HG02970 (cell line): Measurements from ENCODE around the gene RNF14.

Experiments used
- ATAC-seq: cut with Tn5 transposase; IDR thresholded peaks from one replicate; pipeline ENCODE4 v1.9.1; 2021; ENCODE audit warnings: mild to moderate bottlenecking, moderate library complexity, moderate number of reproducible peaks; ENCODE audit not compliant: unreplicated experiment, low FRiP score

The RNF14 gene

GRCh38 chr5:141969783-141970771 lies 1.2 kb downstream of the RNF14 start:
- peak; percentile 37 for ATAC-seq

- ATAC-seq = no peak
Measured at GRCh38 chr5:141973871-141974595, 5.1 kb downstream of the RNF14 start.

DNA sequence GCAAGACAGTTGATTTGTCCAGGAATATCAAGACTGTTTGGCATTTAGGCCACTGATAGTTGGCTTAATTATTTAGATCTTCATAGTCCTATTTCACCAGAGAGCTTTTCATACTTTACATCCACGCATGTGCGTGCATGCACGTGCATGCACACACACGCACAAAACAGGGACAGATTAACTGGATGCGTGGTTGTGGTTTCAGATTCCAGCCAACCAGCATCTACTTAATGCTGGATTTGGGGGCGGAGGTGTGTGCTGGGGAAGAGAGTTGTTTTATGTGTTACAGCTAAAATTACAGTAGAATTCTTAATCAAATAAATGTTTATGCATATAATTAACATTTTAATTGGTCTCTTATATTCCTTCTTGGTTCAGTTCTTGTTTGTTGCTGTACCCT lies 7.3 kb downstream of the RNF14 start:
- ATAC-seq = no peak

DNA sequence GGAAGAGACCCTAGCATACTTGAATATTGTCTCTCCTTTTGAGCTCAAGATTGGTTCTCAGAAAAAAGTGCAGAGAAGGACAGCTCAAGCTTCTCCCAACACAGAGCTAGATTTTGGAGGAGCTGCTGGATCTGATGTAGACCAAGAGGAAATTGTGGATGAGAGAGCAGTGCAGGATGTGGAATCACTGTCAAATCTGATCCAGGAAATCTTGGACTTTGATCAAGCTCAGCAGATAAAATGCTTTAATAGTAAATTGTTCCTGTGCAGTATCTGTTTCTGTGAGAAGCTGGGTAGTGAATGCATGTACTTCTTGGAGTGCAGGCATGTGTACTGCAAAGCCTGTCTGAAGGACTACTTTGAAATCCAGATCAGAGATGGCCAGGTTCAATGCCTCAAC lies 9.5 kb downstream of the RNF14 start:
- no peak for ATAC-seq

DNA sequence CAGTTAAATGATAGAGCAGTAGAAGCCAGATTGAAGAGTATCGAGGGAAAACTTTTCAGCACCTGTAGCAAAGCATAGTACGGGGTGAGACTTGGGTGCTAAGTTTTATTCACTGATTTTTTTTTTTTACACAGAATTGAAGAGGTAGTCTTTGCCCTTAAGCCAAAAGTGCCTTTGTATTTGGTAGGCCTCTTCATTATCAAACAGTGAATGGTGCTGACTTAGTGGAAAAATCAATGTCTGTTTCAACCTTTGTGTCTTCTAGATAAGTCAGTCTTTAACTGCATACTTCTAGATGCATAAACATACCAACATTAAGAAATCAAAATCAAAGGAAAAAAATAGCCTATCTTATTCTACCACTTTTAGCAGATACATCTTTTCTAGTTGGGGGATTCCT lies 13.7 kb downstream of the RNF14 start:
- no peak for ATAC-seq

DNA sequence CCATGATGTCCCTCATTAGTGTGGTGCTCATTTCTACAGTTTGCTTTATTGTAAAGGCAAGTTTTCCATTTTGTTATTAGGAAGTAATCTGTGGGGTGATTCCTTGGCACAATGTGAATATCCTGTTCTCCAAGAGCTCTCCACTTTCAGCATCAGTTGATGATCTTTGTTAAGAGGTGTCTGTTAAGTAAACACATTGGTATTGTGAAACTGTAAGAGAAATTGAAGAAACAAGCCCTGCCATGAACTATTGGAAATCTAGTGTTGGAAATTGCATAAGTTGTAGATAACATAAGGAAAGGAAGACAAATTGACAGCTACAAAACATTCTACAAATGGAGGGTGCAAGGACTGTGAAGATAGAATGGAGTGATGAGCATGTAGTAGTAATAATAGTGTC lies 17.2 kb downstream of the RNF14 start:
- no peak for ATAC-seq

GRCh38 chr5:141989720-141990119 lies 20.8 kb downstream of the RNF14 start:
- no peak for ATAC-seq

DNA sequence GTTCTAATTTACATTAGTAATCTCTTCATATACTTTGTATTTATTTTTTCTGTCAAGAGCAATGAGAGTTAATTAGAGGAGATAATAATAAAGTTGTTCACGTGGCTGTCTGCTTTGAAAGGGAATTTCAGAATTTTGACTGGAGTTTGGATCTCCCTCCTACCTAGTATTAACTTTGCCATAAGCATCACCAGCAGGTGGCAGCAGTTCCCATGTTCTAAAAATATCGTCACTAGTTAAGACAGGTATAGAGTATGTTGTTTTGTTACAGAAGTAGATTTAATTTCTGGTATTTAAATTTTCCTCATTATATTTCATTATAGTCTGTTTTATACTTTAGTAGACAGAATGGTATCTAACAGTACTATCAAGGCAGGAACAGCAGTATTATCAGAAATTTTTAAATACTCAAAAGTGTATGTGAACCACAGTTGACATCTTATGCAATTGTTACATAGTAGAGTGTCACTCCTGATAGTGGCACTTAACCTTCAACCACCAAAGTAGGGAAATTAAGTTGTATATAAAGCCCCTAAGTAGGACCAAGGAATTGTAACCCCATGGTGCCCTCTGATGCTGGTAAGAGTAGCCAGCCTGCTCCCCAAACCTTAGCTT lies 23.6 kb downstream of the RNF14 start:
- ATAC-seq = no peak

DNA sequence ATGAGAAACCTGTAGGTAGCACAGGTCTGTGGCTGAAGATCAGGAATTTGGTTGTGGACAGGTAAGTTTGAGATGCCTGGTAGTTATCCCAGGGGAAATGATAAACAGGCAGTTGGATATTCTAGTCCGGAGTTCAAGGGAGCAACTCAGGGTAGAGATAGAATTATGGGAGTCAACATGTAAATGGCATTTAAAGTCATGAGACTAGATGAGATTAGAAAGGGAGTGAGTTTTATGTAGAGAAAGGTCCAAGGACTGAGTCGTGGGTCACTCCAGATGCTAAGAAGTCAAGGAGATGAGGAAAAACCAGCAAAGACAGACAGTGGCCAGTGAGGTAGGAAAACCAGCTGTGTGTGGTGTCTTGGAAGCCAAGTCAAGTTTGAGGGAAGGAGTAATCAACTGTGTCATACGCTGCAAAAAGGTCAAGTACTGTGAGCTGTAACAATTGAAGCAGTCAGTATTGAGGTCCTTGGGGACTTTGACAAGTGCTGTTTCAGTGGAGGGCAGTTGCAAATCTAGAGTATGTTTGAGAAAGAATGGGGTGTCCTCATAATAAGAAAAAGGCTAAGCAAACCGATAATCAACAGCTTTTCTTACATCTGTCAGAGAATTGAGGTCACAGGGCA lies 25.7 kb downstream of the RNF14 start:
- no peak for ATAC-seq

GRCh38 chr5:141995656-141996055 lies 26.8 kb downstream of the RNF14 start:
- no peak for ATAC-seq

- no peak for ATAC-seq
Measured at GRCh38 chr5:141997358-141997960, 28.6 kb downstream of the RNF14 start.

- ATAC-seq = no peak
Measured at GRCh38 chr5:142000173-142000572, 31.3 kb downstream of the RNF14 start.

DNA sequence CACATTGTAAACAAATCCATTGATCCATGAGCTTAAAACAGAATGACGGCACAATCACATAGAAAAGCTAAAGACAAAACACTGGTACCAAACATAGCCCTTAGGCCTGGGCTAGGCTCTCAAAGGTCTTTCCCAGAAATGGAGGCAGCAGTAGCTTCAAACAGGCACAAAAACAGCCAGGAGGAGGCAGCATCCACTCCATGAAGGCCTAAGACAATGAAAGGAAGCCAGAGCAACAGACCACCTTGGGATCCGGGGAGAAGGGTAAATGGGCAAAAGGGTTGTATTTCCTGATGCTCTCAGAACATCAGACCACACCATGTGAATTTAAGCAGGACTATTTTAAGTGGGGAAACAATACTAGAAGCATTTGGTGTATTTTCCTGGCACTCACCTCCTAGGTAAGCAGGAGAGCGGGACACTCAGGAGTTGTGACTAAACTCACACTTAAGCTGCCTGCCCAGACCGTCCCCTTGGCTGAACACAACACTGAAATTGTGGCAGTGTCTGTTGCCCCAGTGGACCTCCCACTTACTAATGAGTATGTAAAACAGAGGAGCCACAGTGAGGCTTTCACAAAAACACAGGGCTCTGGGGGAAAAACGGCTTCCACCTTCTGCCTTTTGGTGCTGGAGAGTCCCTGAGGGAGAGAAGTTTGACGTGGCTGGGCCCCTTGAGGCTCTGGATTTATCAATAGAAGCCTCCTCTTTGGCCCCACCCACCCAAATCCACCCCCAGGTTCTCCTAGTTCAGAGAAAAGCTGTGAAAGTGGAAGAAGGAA lies 32.0 kb downstream of the RNF14 start:
- ATAC-seq = no peak

DNA sequence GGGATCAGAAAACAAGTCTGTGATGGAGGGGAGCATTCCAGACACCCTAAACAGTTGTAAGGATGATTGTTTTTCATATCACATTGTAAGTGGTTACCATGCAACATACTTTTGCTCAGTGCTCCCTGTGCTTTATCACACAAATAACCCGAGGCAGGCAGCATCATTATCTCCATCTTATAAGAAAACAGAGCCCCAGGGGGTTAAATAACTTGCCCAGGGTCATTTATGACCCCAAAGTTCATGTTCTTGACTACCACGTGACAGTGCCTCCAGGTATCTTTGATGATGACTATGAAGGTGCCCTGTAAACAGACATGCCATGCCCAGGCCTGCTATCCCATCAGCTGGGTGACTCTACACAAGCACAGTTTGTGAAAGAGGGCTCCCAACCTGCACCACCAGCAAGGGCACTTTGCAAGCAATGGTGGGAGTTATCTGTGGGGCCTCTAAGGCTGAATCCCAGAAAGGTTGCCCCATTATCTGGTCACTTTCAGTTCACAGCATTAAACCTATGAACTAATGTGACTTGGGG lies 34.4 kb downstream of the RNF14 start:
- ATAC-seq = no peak

GRCh38 chr5:142006363-142007236 lies 37.7 kb downstream of the RNF14 start:
- ATAC-seq = no peak

DNA sequence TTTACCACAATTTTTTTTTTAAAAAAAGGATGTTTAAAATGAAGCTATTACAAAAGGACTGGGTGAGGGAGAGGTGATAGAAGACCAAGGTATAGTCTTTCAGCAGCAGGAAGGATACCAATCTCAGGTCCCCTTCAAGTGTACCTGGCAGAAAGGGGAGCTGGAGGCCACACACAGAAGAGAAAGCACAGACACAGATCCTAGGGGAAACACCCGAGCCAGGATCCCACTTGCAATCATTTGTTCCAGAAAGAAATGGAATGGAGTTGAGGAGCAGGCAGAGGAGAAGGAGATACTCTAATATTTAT lies 38.3 kb downstream of the RNF14 start:
- ATAC-seq = no peak

- ATAC-seq = no peak
Measured at GRCh38 chr5:142008813-142009212, 39.9 kb downstream of the RNF14 start.

GRCh38 chr5:142009886-142010285 lies 41.0 kb downstream of the RNF14 start:
- ATAC-seq = no peak
